ENCODE results near the gene FYB1. TPM values are rescaled to one million over a fixed set of nuclear protein-coding genes. Genes with fewer than 3 reads are reported as not detected.

The FYB1 gene
- total and polyA plus RNA-seq, 2 of the 8 experiments (the other 6 are each of a cell fraction or from before 2014, with no cell fraction given) = not detected

DNA sequence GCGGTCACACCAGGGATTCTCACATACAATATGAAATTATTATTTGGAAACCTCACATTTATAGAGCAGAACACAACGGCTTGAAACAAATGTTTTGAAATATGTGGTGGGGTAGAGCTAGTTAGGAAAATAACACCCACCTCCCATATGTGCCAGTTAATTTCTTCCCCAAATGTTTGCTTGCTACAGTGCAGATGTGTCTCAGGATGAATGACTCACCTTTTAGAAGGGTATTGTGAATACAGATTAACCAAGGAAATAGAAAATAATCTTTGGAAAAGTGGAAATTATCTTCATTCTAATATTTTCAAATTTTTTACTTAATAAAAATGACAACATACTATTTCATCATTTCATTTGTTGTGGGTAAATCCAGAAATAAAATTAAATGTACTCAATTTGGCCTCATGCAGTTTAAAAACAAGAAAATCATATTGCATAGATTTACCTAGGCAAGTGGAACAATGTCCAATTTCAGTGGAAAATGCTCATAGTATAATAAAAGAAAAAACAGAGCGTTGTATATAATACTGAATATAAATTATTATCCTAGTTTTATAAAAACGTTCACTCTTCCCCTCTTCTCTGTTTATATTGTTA lies 105.9 kb downstream of the FYB1 start (continued):
- TF ChIP-seq, protein P1, sequence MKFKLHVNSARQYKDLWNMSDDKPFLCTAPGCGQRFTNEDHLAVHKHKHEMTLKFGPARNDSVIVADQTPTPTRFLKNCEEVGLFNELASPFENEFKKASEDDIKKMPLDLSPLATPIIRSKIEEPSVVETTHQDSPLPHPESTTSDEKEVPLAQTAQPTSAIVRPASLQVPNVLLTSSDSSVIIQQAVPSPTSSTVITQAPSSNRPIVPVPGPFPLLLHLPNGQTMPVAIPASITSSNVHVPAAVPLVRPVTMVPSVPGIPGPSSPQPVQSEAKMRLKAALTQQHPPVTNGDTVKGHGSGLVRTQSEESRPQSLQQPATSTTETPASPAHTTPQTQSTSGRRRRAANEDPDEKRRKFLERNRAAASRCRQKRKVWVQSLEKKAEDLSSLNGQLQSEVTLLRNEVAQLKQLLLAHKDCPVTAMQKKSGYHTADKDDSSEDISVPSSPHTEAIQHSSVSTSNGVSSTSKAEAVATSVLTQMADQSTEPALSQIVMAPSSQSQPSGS (IDR thresholded peaks at IDR 0.05; ENCODE audit: low read length) = no peak
- TF ChIP-seq RAD21 (IDR thresholded peaks at IDR 0.05 in 1 of 2, conservative IDR thresholded peaks at IDR 0.05 in 1 of 2; ENCODE audit: low read depth in 2 of 2, low read length in 2 of 2) = no peak

Measured in H1 (cell line).